Stimulated activated CD8-positive, alpha-beta memory T cell treated with anti-CD3 and anti-CD28 coated beads, Interleukin-4, amount 100 ng/mL, for 24 hours (primary cell): ENCODE data around the gene ZBP1.

Source experiments
- DNase-seq: peaks from one replicate; pipeline ENCODE4 v3.0.0-alpha.2; 2020; ENCODE audit warnings: low read depth

The ZBP1 gene

DNA sequence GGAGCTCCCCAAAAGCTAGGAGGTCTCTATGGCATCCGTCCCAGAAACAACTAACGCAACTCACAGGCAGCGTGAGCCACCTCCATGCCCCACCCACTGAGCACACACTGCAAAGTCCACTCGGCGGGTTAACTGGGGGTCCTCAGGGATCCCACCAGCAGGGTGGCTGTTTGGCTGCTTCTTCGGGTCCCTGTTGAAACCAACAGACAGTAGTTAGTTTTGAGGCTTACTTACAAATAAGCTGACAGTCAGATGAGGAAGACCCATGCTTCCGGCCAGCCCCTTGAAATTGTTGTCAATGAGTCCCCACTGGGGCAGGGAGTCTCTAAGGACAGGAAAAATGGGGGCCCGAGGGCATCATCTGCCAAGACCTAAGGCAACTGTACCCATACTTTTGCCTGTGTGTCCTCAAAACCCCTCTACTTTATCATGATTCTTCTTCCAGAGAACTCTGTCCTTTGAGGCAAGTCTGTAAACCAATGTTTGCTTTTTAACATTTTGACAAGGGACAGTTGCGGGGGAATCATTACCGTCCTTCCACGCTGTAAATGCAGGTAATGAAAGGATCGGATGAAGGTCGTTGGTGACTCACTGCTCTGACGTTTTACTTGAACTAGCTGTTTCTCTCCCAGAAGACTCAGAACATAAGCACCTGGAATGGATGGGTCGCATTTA lies 61.5 kb downstream of the ZBP1 start:
- no peak for DNase-seq

DNA sequence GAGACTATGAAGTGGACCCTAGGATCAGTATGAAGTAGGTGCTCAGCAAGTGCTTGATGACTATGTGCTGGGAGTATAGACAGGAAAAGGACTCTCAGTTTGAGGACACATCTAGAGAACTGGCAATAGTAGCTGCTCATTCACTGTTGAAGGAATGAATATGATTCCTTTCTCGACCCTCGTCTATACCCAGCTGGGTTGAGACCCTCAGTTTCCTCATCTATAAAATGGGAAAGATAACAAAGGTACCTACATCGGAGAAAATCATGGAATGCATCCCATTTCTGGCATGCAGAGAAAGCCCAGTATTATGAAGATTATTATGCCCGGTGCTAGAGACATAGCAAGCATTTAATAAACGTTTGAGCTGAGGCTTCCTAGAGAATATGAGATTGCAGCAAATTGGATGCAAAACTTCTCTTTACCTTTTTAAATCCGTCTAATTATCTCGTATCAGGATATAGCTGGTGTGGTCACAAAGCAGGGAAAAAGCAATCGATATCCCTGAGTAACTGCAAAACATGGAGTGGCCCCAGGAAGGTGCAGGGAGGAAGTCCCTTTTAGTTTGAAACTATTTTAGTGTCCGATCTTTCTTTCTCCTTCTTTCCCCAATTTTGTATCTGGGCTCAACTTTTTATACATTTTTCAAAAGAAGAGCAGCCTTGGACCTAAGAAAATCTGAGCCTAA lies 62.2 kb downstream of the ZBP1 start:
- no peak for DNase-seq

DNA sequence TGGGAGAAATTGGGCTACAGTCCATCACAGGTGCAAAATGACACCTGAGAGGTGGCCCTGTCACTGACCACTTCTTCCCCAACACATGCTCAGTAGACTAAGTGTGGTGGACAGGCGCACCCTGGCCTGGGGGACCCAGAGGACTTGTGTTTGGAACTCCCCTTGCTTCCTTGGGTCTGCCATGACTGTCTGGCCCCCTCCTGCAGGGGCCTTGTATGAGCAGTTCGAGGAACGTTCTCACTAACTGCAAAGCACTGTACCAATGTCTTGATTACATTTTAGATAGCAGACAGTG lies 63.3 kb downstream of the ZBP1 start:
- no peak for DNase-seq

DNA sequence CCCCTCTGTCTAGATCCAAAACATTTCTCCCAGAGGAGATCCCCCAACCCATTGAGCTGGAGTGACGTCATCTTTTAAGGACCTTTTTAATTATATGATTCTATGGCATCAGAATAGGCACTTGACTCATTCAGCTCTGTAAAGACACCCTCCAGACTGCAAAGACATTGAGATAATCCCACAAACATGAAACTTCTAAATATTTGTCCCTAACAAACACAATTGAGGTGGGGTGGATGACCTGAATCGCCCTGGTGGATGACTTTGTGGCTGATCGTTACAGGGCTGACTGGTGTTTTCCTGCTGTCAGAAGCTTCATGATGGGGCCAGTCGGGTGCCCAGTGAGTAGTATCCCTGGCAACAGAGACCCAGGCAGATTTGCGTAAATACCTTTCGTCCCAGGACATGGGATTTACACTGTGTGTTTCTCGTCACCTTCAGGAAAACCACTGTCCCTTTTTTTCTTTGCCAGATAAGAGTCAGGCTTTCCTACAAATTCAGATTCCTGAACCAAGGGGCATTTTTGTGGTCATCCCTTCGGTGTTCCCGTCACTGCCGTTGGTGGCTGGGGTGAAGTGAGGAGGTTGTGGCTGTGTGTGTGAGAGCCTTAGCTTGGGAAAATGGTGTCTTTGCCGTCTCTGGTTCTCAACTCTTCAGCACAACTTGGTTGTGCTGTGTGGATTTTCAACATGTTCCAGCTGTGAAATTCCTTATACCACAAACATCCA lies 64.6 kb downstream of the ZBP1 start:
- no peak for DNase-seq
